Hepatocyte (in vitro differentiated cells): Measurements from ENCODE around the gene PKP4.

Experiments
- EZH2 ChIP-seq: fragments of 200-600 bp; sonication (generic); IDR thresholded peaks from 2 replicates; pipeline ENCODE4 v1.6.1; 2016; ENCODE audit warnings: antibody characterized with exemption, mild to moderate bottlenecking, borderline replicate concordance
- EZH2phosphoT487 ChIP-seq: fragments of 200-600 bp; sonication (generic); IDR thresholded peaks from one replicate; pipeline ENCODE4 v1.6.1; 2018; ENCODE audit warnings: antibody characterized with exemption, mild to moderate bottlenecking, low read depth, moderate library complexity; ENCODE audit not compliant: unreplicated experiment, severe bottlenecking
- TF ChIP-seq, protein P1 (sequence below): fragments of 200-600 bp; sonication (generic); IDR thresholded peaks from 2 replicates; pipeline ENCODE4 v1.5.1; 2016; ENCODE audit warnings: antibody characterized with exemption, mild to moderate bottlenecking; ENCODE audit not compliant: poor library complexity

- TF ChIP-seq, protein P1, sequence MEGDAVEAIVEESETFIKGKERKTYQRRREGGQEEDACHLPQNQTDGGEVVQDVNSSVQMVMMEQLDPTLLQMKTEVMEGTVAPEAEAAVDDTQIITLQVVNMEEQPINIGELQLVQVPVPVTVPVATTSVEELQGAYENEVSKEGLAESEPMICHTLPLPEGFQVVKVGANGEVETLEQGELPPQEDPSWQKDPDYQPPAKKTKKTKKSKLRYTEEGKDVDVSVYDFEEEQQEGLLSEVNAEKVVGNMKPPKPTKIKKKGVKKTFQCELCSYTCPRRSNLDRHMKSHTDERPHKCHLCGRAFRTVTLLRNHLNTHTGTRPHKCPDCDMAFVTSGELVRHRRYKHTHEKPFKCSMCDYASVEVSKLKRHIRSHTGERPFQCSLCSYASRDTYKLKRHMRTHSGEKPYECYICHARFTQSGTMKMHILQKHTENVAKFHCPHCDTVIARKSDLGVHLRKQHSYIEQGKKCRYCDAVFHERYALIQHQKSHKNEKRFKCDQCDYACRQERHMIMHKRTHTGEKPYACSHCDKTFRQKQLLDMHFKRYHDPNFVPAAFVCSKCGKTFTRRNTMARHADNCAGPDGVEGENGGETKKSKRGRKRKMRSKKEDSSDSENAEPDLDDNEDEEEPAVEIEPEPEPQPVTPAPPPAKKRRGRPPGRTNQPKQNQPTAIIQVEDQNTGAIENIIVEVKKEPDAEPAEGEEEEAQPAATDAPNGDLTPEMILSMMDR, result no peak
- no peak for TF ChIP-seq EZH2phosphoT487
- no peak for TF ChIP-seq EZH2
These were observed 30.2 kb downstream of the PKP4 start for GRCh38 chr2:158486970-158487325.
